Sigmoid colon (tissue), 4 donors: ENCODE measurements around the gene GGA1.
A peak's percentile ranks its signal among the peaks of the same experiment; 100 is the strongest.

ENCODE experiments used
- CTCF ChIP-seq, 4 experiments: fragments of 450-650 bp in 3 of 4; fragments of 200-600 bp in 1 of 4; IDR thresholded peaks; one replicate each; pipeline ENCODE4 v1.5.1; 2016 to 2019; ENCODE audit warnings: antibody characterized with exemption in 4 of 4, mild to moderate bottlenecking in 3 of 4, moderate library complexity in 2 of 4
- EP300 ChIP-seq, 4 donors: sonication (generic); formaldehyde crosslinking; IDR thresholded peaks; one replicate each; pipeline ENCODE4 v1.6.1; 2017; ENCODE audit warnings: antibody characterized with exemption in 4 of 4
- POLR2A ChIP-seq, 2 donors: fragments of 450-650 bp; IDR thresholded peaks; one replicate each; pipeline ENCODE4 v1.6.1; 2016; ENCODE audit warnings: antibody characterized with exemption in 2 of 2, mild to moderate bottlenecking in 2 of 2, moderate library complexity in 2 of 2
- POLR2AphosphoS5 ChIP-seq, 4 donors: sonication (generic); formaldehyde crosslinking; IDR thresholded peaks; one replicate each; pipeline ENCODE4 v1.6.1; 2017; ENCODE audit warnings: antibody characterized with exemption in 4 of 4

GRCh38 chr22:37608477-37609239 is at the start of gene GGA1:
- TF ChIP-seq CTCF (IDR thresholded peaks at IDR 0.05) (no peak), POLR2A (IDR thresholded peaks at IDR 0.05) (peak; percentile 37 to 44), POLR2AphosphoS5 (IDR thresholded peaks at IDR 0.05) (peak; percentile 54 to 83 (median 80)), EP300 (IDR thresholded peaks at IDR 0.05) (peak in 2 of 4 donors; percentile 36 to 56)
